Skin of body (tissue), 2 donors: ENCODE data around the gene TTC23. TPM values are rescaled to one million over a fixed set of nuclear protein-coding genes. Genes with fewer than 3 reads are reported as not detected.

Source experiments
- DNase-seq: peaks from one replicate; lab custom pipeline; 2025; lab: John Stamatoyannopoulos, UW
- total RNA-seq: library from RNA; depleted of rRNA; stranded (reverse); fragments of >200 nt; gene quantifications from one replicate; pipeline ENCODE4 v1.2.3, GENCODE V29; 2014

TTC23 gene
- total RNA-seq, 1 donor from 2014 or later = 29.8 TPM

GRCh38 chr15:99086327-99086667 lies 163.1 kb downstream of the TTC23 start:
- DNase-seq = no peak

Other genes with a start within 250 kb of the TTC23 start
- not detected for gene PGPEP1L, start 241.8 kb downstream of the TTC23 start, total RNA-seq
- gene SYNM, start 144.5 kb downstream of the TTC23 start, total RNA-seq = 22.0 TPM
- gene LRRC28, start 1.9 kb upstream of the TTC23 start, total RNA-seq = 26.0 TPM